GM19452 (cell line): ENCODE data around the gene FAM89B.

ENCODE experiments used
- ATAC-seq: cut with Tn5 transposase; IDR thresholded peaks from one replicate; pipeline ENCODE4 v1.9.1; 2021; ENCODE audit not compliant: unreplicated experiment

FAM89B gene

GRCh38 chr11:65610404-65610803 is 38.1 kb downstream of the FAM89B start:
- no peak for ATAC-seq

DNA sequence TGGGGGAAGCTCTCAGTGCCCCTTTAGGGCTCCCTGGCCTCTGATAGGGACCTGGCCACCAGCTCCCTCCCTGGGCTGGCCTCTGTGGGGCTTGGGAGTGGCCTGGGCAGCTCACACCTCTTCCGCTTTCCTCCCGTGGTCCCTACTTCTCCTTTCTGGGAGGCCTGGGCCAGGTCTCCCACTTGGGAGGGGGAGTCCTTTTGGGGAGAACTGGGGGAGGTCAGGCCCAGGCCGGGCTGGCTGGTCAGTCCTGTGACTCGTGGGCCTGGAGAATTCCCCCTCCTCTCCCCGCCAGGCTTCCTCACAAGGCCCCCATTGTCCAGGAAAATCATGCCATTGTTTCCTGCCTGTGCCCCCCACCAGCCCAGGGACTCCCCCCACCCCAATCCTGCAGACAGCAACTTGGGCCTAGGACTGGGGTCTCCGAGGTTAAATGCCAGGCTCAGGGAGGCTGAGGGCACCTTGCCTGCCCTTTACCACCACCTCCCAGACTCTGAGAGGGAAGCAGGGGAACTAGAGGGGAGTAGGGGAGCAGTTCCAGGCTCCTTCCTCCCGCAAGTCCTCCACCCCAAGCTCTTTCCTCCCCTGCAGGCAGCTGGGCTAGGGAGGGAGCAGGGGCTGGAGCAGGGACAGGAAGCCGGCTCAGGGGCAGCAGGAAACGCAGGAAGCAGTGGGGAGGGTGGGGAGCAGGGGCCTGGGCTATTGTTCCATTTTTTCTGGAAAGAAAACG is 38.9 kb downstream of the FAM89B start:
- ATAC-seq, result no peak

- no peak for ATAC-seq
Measured at GRCh38 chr11:65611758-65612603, 39.6 kb downstream of the FAM89B start.

- no peak for ATAC-seq
Measured at GRCh38 chr11:65612691-65613090, 40.4 kb downstream of the FAM89B start.

GRCh38 chr11:65613091-65613928 is 41.0 kb downstream of the FAM89B start:
- no peak for ATAC-seq

DNA sequence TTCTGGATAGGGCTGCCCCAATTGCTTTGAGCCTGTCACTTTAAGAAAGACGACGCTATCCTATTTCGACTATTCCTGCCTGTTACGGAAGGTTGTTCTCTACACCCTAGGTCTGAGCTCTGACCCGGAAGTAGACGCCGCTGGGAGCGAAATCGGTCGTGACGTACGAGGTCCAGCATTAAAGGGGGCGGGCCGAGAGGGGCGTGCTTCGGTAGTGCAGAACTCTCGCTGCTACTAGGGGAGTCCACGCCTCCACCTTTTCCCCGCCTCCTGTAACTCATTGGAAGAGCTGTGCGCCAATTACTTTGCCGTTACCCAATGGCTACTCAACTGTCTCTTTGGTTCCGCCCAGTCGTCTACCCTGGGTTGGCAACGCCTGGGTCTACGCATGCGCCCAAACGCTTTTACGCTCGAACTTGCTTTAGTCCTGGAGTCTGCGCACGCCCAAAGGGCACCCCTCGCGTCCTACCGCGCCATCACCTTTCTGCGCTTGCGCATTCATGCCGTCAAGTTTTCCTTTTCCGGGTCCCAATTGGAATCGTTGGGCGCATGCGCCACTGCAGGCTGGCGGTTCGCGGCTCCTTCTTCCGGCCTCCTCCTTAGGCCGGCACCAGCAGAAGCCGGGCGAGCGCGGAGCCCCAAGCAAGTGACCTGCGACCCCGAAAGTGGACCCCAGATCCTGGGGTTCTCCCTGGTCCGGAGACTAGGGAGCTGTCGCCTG is 43.1 kb downstream of the FAM89B start, which contains the start of gene PCNX3:
PCNX3 (plus strand) TSS at position 548 of the 721 bp plus-strand sequence. CDS start 536 bp downstream, outside the sequence.
- peak; percentile 78 for ATAC-seq

DNA sequence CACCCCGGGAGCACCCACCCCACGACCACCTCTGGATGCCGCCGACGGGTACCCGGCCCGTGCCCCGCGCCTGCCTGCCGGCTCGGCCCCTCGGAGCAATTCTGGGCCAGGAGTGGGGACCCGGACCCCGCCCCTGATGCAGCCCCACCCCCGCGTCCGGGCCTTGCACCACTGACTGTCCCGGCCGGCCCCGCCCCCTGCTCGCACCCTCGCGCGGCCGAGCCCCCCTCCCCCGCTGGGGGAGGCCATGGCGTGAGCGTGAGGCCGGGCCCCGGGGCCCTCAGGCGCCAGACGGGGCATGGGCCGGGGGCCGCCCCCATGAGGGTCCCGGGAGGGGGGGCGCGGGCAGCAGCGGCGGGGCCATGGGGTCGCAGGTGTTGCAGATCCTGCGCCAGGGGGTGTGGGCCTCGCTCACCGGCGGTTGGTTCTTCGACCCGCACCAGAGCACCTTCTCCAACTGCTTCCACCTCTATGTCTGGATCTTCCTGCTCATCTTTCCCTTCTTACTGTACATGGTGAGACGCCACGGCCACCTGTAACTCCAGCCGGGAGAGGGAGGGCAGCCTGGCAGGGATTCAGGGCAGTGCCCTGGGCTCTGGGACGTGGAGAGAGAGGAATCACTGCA is 43.7 kb downstream of the FAM89B start:
- peak; percentile 5 for ATAC-seq

- ATAC-seq, result no peak
Measured at GRCh38 chr11:65616575-65617001, 44.2 kb downstream of the FAM89B start.

DNA sequence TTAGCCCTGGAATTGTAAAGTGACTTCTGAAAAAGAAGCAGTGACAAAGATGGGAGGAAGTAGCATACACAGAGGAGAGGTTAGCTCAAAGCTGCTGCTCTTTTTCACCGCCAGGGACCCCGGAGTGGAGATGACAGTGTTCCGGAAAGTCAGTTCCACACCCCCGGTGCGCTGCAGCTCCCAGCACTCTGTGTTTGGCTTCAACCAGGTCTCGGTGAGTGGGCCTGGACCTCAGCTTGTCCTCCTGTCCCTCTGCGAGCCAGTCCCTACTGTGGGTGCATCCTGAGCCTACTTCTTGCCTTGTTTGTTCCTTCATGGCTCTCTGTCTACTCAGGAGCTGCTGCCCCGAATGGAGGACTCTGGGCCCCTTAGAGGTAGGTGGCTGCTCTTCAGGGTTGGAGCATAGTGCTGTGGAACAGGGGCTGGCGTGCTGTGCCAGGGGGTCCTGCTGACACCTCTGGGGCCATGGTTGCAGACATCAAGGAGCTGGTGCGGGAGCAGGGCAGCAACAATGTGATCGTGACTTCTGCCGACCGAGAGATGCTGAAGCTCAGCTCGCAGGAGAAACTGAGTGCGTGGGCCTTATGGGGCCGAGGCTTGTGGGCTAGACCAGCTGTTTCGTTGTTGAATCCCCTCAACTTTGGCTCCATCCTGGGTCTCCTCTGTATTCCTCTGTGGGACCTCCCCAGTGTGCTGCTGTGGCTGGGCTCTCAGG is 45.0 kb downstream of the FAM89B start:
- ATAC-seq, result no peak

GRCh38 chr11:65617990-65618751 is 45.8 kb downstream of the FAM89B start:
- ATAC-seq, result no peak

GRCh38 chr11:65618763-65619162 is 46.4 kb downstream of the FAM89B start:
- ATAC-seq, result no peak

DNA sequence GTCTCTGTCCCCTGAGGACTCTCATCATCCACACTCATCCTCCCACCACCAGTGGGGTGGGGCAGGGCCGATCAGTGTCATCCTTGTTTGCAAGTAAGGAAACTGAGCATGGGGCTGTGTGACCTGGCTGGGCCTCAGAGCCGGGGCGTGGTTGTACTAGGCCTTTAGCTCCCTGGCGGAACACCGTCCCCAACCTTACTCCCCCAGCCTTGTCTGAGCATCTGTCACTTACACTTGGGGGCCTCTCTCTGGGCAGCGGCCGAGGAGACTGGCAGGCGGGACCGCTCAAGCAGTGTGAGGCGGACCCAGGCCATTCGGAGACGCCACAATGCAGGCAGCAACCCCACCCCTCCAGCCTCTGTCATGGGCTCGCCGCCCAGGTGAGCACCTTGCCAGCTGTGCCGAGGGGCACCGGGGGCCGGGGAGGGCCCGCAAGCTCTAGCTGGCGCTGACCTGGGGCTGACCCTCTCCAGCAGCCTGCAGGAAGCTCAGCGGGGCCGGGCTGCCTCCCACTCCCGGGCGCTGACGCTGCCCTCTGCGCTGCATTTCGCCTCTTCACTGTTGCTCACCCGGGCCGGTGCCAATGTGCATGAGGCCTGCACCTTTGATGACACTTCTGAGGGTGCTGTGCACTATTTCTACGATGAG is 47.1 kb downstream of the FAM89B start:
- ATAC-seq, result no peak

GRCh38 chr11:65620666-65621065 is 48.3 kb downstream of the FAM89B start:
- ATAC-seq, result no peak

GRCh38 chr11:65621460-65621859 is 49.1 kb downstream of the FAM89B start:
- no peak for ATAC-seq

DNA sequence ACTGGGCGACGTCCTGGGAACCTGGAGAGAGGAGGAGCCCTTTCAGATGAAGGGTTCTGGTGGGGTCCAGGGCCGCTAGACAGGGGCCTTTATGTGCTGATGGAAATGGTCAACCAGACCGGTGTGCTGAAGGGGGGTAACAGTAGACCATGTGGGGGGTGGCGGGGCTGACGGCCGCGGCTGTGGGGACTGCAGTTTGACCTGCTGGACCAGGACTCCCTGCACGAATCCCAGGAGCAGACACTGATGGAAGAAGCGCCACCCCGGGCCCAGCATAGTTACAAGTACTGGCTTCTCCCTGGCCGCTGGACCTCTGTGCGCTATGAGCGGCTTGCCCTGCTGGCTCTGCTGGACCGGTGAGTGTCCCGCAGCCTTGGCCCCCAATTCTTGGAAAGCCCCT is 49.7 kb downstream of the FAM89B start:
- no peak for ATAC-seq

- ATAC-seq, result no peak
Measured at GRCh38 chr11:65623177-65623576, 50.8 kb downstream of the FAM89B start.
